HG03521 (cell line): ENCODE data around the gene ZWINT.
A peak's percentile ranks its signal among the peaks of the same experiment; 100 is the strongest.

ENCODE experiments used
- ATAC-seq: cut with Tn5 transposase; IDR thresholded peaks from one replicate; pipeline ENCODE4 v1.9.1; 2021; ENCODE audit warnings: mild to moderate bottlenecking, moderate library complexity; ENCODE audit not compliant: unreplicated experiment

Gene ZWINT

GRCh38 chr10:56360967-56361612 lies at the start of gene ZWINT:
Gene ZWINT, minus strand, starts transcription at chr10:56361259. Its CDS starts 23 bp downstream, at chr10:56361236.
- ATAC-seq, result peak; percentile 99

DNA sequence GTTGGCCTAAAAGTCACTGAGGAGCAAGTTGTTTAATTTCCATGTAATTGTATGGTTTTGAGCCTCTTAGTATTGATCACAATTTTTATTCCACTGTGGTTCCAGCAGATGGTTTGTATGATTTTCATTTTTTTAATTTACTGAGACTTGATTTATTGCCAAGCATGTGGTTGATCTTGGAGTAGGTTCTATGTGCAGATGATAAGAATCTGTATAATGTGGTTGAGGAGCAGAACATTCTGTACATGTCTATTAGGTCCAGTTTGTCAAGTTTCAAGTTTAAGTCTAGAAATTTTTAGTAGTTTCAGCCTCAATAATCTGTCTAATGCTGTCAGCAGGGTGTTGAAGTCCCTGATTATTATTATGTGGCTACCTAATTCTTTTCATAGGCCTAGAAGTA lies 22.7 kb upstream of the ZWINT start:
- no peak for ATAC-seq

GRCh38 chr10:56370217-56371113 lies 9.4 kb upstream of the ZWINT start:
- ATAC-seq, result no peak

- ATAC-seq, result no peak
Observed at GRCh38 chr10:56360583-56360966, 484 bp downstream of the ZWINT start.

- ATAC-seq, result no peak
Observed at GRCh38 chr10:56359837-56360236, 1.2 kb downstream of the ZWINT start.

DNA sequence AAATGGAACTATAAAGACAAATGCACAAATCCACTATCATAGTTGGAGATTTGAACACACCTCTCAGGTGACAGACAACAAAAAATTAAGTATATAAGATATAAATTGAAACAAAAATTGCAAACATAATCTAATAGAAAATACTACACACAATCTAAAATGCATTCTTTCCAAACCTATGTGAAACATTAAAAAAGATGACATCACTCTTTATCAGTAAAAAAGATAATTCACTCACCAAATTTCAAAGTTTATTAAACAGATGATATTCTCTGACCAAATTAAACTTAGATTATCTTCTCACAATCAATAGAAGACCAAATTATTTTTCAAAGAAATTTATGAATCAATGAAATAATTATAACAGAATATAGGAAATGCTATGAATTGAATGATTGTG lies 4.0 kb downstream of the ZWINT start:
- no peak for ATAC-seq

GRCh38 chr10:56351909-56352630 lies 9.0 kb downstream of the ZWINT start:
- ATAC-seq, result no peak

GRCh38 chr10:56349611-56350010 lies 11.4 kb downstream of the ZWINT start:
- no peak for ATAC-seq

DNA sequence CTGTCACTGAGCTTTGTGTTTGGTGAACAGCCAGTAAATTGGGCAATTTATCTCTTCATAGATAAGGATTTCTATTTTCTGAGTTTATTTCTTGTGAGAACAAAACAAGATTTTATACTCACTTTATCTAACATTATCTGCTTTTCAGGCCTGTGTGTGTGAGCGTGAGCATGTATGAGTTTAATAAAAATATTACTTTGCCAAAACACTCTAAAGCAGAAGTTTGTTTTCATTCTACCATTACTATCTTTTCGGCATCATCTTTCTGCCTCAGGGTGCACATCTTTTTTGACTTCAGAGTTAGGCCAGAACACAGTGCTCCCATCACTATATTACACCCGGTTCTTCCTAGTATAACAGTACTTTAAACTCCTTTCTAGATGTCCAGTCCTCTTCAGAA lies 13.0 kb downstream of the ZWINT start:
- no peak for ATAC-seq

- no peak for ATAC-seq
Observed at GRCh38 chr10:56346845-56347415, 14.1 kb downstream of the ZWINT start.

DNA sequence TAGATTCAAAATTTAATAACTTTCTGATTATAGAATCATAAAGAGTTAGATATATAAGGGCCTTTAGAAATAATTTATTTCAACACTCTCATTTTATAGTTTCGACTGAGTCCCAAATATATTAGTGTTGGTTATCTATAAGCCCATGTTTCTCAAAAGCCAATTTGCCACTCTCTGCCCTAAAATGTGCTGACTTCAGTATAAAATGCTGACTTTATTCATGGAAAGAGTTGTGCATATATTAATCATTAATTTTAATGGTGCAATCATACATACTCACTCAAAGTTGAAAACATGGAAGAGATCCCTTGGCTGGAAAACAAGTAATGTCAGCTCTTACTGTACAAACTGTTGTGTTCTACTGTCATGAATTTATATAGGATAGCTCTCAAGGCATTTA lies 19.4 kb downstream of the ZWINT start:
- ATAC-seq, result no peak

DNA sequence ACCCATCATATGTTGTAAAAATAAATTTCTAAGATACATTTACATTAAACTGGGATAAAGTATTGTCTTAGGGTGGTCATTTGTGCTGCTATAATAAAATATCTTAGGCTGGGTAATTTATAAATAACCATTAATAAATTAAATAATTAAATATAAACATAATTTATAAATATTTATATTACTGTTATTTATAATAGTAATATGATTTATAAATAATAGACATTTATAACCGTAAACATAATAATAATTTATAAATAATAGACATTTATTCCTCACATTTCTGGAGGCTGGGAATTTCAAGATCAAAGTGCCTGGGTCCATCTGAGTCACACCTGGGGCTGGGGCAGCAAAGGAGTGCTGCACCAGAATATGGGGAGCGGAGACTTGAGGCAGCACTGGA lies 31.1 kb downstream of the ZWINT start:
- no peak for ATAC-seq

GRCh38 chr10:56327118-56327517 lies 33.9 kb downstream of the ZWINT start:
- no peak for ATAC-seq

DNA sequence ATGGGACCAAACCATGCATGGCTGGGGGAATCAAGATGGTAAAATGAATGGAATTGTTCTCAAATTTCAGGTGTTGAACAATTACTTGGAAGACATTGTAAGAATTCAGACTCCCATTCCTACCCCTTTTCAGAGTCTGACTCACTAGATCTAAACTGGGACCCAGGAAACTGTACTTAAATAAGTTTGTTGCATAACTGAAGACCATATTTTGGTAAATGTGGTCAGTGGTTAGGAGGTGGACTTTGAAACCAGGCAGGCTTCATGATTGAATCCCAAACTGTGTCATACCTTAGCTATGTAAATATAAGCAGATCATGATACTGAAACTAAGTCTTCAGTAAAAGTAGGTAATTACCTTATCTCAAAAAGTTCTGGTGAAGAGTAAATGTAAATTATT lies 41.7 kb downstream of the ZWINT start:
- peak; percentile 93 for ATAC-seq

- ATAC-seq, result peak; percentile 7
Observed at GRCh38 chr10:56318816-56319215, 42.2 kb downstream of the ZWINT start.

DNA sequence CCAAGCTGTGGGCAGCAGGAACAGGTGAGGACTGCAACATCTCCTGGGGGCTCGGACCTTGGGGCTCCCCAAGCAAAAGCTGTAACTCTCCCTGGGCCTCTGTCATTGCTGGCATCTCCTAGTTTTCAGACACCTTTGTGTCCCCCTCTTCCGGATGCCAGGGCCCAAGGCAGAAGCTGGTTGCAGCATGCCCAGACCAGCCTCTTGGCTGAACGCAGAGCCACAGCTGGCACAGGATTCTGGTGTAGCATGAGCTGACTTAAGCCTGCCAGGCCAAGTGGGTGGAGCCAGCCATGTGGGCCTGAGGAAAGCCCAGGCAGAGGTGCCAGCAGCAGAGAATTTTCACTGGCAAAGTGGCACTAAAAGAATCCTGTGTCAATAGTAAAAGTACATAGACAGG lies 43.5 kb downstream of the ZWINT start:
- no peak for ATAC-seq

- ATAC-seq, result no peak
Observed at GRCh38 chr10:56316603-56317002, 44.5 kb downstream of the ZWINT start.
